Chondrocyte (in vitro differentiated cells): ENCODE measurements around the gene CRB1. TPM values are rescaled to one million over a fixed set of nuclear protein-coding genes. Genes with fewer than 3 reads are reported as not detected.

Experiments
- DNase-seq: peaks from one replicate; pipeline ENCODE4 v3.0.0; 2021; ENCODE audit warnings: mixed read lengths, low spot score
- H3K27ac Mint-ChIP-seq: one replicate; pipeline ENCODE4 v1.8.0; 2021; ENCODE audit warnings: mild to moderate bottlenecking, moderate library complexity, mixed read lengths; ENCODE audit not compliant: unreplicated experiment
- H3K27me3 Mint-ChIP-seq: 2 replicates; pipeline ENCODE4 v1.8.0; 2021; ENCODE audit warnings: low read depth, mixed read lengths
- H3K36me3 Mint-ChIP-seq: 2 replicates; pipeline ENCODE4 v1.8.0; 2021; ENCODE audit warnings: low read depth, mixed read lengths
- H3K4me1 Mint-ChIP-seq: 2 replicates; pipeline ENCODE4 v1.8.0; 2021; ENCODE audit warnings: low read depth, mild to moderate bottlenecking, mixed read lengths
- H3K4me3 Mint-ChIP-seq: one replicate; pipeline ENCODE4 v1.8.0; 2021; ENCODE audit warnings: mild to moderate bottlenecking, moderate library complexity, mixed read lengths; ENCODE audit not compliant: unreplicated experiment
- H3K9me3 Mint-ChIP-seq: 2 replicates; pipeline ENCODE4 v1.8.0; 2021; ENCODE audit warnings: low read depth, mixed read lengths
- total RNA-seq: library from RNA; stranded (reverse); gene quantifications from 3 replicates; pipeline ENCODE4 v1.2.1, GENCODE V29; 2021
- TF ChIP-seq, protein P1 (sequence below): fragments of 200-600 bp; sonication (generic); IDR thresholded peaks from 2 replicates; pipeline ENCODE4 v1.5.0; 2021; ENCODE audit warnings: antibody characterized with exemption, mild to moderate bottlenecking, moderate library complexity

The CRB1 gene
- total RNA-seq, 1 donor from 2014 or later = not detected

DNA sequence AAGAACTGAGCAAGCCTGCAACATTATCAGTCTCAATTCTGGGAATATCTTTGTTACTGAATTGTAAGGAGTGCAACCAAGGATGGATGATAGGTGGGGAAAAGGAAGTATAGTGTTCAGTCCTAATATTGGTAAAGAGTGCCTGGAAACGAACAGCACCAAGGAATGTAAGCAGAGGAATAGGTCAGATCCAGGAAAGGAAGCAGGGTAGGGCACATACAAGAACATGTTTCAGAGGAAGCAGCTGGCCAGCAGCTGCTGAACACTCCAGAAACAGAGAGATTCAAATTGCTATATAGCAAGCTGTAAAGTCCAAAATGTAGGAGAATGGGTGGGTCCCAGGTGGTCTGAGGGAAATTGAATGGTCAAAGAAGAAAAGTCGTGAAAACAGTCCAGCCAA is 37.9 kb downstream of the CRB1 start:
- H3K27me3 Mint-ChIP-seq = no peaks in the 10 kb centered on the region
- peaks cover 3% of the 10 kb centered on the region for H3K4me1 Mint-ChIP-seq
- no peaks in the 10 kb centered on the region for H3K36me3 Mint-ChIP-seq

GRCh38 chr1:197306381-197307062 is 38.5 kb downstream of the CRB1 start:
- TF ChIP-seq, protein P1, sequence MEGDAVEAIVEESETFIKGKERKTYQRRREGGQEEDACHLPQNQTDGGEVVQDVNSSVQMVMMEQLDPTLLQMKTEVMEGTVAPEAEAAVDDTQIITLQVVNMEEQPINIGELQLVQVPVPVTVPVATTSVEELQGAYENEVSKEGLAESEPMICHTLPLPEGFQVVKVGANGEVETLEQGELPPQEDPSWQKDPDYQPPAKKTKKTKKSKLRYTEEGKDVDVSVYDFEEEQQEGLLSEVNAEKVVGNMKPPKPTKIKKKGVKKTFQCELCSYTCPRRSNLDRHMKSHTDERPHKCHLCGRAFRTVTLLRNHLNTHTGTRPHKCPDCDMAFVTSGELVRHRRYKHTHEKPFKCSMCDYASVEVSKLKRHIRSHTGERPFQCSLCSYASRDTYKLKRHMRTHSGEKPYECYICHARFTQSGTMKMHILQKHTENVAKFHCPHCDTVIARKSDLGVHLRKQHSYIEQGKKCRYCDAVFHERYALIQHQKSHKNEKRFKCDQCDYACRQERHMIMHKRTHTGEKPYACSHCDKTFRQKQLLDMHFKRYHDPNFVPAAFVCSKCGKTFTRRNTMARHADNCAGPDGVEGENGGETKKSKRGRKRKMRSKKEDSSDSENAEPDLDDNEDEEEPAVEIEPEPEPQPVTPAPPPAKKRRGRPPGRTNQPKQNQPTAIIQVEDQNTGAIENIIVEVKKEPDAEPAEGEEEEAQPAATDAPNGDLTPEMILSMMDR = no peak
- Mint-ChIP-seq H3K4me3 (no peak overlapping the region), H3K9me3 (no peaks in the 10 kb centered on the region), H3K4me1 (peaks cover 3% of the 10 kb centered on the region), H3K27me3 (no peaks in the 10 kb centered on the region), H3K27ac (no peak overlapping the region), H3K36me3 (no peaks in the 10 kb centered on the region)
- DNase-seq = no peak

More for the DNA sequence above, 37.9 kb downstream of the CRB1 start:
- TF ChIP-seq, protein P1 = no peak
- H3K9me3 Mint-ChIP-seq = no peaks in the 10 kb centered on the region
- no peak overlapping the region for H3K4me3 Mint-ChIP-seq
- no peak overlapping the region for H3K27ac Mint-ChIP-seq
- no peak for DNase-seq

- TF ChIP-seq, protein P1 = no peak
- H3K4me1 Mint-ChIP-seq = peaks cover 3% of the 10 kb centered on the region
- H3K27me3 Mint-ChIP-seq = no peaks in the 10 kb centered on the region
- H3K9me3 Mint-ChIP-seq = no peaks in the 10 kb centered on the region
- no peak overlapping the region for H3K4me3 Mint-ChIP-seq
- H3K27ac Mint-ChIP-seq = no peak overlapping the region
- H3K36me3 Mint-ChIP-seq = no peaks in the 10 kb centered on the region
- no peak for DNase-seq
These were observed 39.1 kb downstream of the CRB1 start for GRCh38 chr1:197307136-197307535.

DNA sequence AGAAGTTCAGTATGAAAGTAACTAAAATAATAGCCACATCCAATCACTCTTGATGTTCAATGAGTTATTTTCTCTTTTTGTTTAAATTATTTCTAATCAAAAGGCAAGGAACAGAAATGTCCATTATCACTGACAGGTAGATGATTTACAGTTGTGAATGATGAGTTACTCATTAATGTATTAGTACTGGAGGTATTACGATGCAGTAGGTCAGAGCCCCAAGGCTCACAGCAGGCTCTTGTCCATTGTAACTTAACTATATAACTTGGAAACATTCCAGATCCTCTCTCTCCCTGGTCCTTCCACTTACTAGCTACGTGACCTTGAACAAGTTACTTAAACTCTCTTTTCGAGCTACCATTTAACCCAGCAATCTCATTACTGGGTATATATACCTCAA is 39.5 kb downstream of the CRB1 start:
- H3K9me3 Mint-ChIP-seq = no peaks in the 10 kb centered on the region
- peaks cover 3% of the 10 kb centered on the region for H3K4me1 Mint-ChIP-seq
- H3K27me3 Mint-ChIP-seq = no peaks in the 10 kb centered on the region
- no peak overlapping the region for H3K27ac Mint-ChIP-seq
- DNase-seq = no peak
- no peaks in the 10 kb centered on the region for H3K36me3 Mint-ChIP-seq
- TF ChIP-seq, protein P1 = no peak
- no peak overlapping the region for H3K4me3 Mint-ChIP-seq

DNA sequence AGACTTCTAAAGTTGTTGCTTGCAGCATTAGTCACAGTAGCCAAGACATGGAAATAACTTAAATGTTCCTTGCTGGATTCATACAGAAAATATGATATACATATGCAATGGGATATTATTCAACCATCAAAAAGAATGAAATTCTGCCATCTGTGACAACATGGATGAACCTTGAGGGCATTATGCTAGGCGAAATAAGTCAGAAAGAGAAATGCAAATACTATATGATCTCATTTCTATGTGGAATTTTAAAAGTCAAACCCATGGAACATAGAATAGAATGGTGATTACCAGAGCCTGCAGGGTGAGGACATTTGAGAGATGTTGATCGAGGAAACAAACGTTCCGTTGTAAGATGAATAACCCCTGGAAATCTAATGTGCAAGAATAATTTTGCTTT is 43.0 kb downstream of the CRB1 start:
- no peak for DNase-seq
- TF ChIP-seq, protein P1 = no peak
- Mint-ChIP-seq H3K4me1 (peaks cover 6% of the 10 kb centered on the region), H3K36me3 (no peaks in the 10 kb centered on the region), H3K27me3 (no peaks in the 10 kb centered on the region), H3K4me3 (no peak overlapping the region), H3K27ac (no peak overlapping the region), H3K9me3 (peaks cover 2% of the 10 kb centered on the region)
